DOHH2 (cell line): ENCODE measurements around the gene WDR64.

ENCODE experiments used
- H3F3A ChIP-seq: fragments of 200-600 bp; sonication (generic), shearing (Covaris generic); 2 replicates; pipeline ENCODE4 v1.6.0; 2016; ENCODE audit warnings: antibody characterized with exemption, mild to moderate bottlenecking; ENCODE audit not compliant: control insufficient read depth, insufficient read depth
- H3K27ac ChIP-seq: fragments of 200-600 bp; sonication (generic); 2 replicates; pipeline ENCODE4 v1.5.1; 2014; ENCODE audit warnings: low read depth, mild to moderate bottlenecking, low read length, moderate library complexity
- H3K27me3 ChIP-seq: fragments of 200-600 bp; sonication (generic); 2 replicates; pipeline ENCODE4 v1.6.1; 2014; ENCODE audit warnings: mild to moderate bottlenecking, low read length, mixed read lengths; ENCODE audit not compliant: control insufficient read depth
- H3K36me3 ChIP-seq: fragments of 200-600 bp; sonication (generic); 2 replicates; pipeline ENCODE4 v1.6.1; 2014; ENCODE audit warnings: mild to moderate bottlenecking, low read length, moderate library complexity, mixed read lengths; ENCODE audit not compliant: control insufficient read depth
- H3K4me1 ChIP-seq: fragments of 200-600 bp; sonication (generic); 2 replicates; pipeline ENCODE4 v1.6.1; 2014; ENCODE audit warnings: mild to moderate bottlenecking, low read length, mixed read lengths; ENCODE audit not compliant: control insufficient read depth
- H3K4me2 ChIP-seq: fragments of 200-600 bp; sonication (generic); 2 replicates; pipeline ENCODE4 v1.6.0; 2014; ENCODE audit warnings: mild to moderate bottlenecking, low read length, moderate library complexity
- H3K4me3 ChIP-seq: fragments of 200-600 bp; sonication (generic); 2 replicates; pipeline ENCODE4 v1.5.1; 2014; ENCODE audit warnings: mild to moderate bottlenecking, low read length, mixed read lengths
- H3K79me2 ChIP-seq: fragments of 200-600 bp; sonication (generic); 2 replicates; pipeline ENCODE4 v1.6.1; 2014; ENCODE audit warnings: mild to moderate bottlenecking, low read length, mixed read lengths; ENCODE audit not compliant: control insufficient read depth
- H3K9me2 ChIP-seq: fragments of 200-600 bp; sonication (generic); replicated peaks from 2 replicates; pipeline ENCODE4 v1.6.1; 2014; ENCODE audit warnings: mild to moderate bottlenecking, low read length, mixed read lengths; ENCODE audit not compliant: control insufficient read depth
- H3K9me3 ChIP-seq: fragments of 200-600 bp; sonication (generic); 2 replicates; pipeline ENCODE4 v1.6.1; 2014; ENCODE audit warnings: antibody characterized with exemption, low read length, mixed read lengths; ENCODE audit not compliant: control insufficient read depth, insufficient read depth
- H4K20me1 ChIP-seq: fragments of 200-600 bp; sonication (generic); 2 replicates; pipeline ENCODE4 v1.6.0; 2014; ENCODE audit warnings: low read depth, mild to moderate bottlenecking, antibody characterized with exemption, low read length, moderate library complexity; ENCODE audit not compliant: control insufficient read depth, insufficient read depth
- EZH2phosphoT487 ChIP-seq: fragments of 200-600 bp; sonication (generic); IDR thresholded peaks from 2 replicates; pipeline ENCODE4 v1.6.1; 2017; ENCODE audit warnings: borderline replicate concordance, mild to moderate bottlenecking, antibody characterized with exemption, low read length, moderate library complexity, mixed read lengths
- TF ChIP-seq, protein P1 (sequence below): fragments of 200-600 bp; sonication (generic); IDR thresholded peaks from one replicate; pipeline ENCODE4 v1.5.1; 2014; ENCODE audit warnings: antibody characterized with exemption, mild to moderate bottlenecking, low read depth, low read length; ENCODE audit not compliant: poor library complexity, severe bottlenecking

WDR64 gene

DNA sequence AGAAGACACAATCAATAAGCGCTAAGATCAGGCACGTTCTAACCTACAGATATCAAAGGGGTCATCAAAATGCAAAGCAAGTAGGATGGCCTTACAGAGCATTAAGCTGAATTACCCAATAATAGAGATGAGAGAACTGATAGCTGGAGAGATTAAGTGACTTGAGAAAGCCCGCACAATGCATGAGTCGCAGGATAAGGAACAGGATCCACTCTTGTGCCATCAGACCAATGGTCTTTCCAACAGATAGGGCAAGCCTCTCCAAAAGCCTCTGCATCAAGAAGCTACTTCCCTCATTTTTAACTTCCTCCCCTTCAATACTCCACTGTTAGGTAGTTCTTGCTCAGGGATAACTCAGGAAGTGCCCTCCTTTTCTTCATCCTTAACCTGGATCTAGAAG lies 14.5 kb upstream of the WDR64 start:
- no peak overlapping the region for H3K4me3 ChIP-seq
- TF ChIP-seq EZH2phosphoT487 = no peak
- TF ChIP-seq, protein P1, sequence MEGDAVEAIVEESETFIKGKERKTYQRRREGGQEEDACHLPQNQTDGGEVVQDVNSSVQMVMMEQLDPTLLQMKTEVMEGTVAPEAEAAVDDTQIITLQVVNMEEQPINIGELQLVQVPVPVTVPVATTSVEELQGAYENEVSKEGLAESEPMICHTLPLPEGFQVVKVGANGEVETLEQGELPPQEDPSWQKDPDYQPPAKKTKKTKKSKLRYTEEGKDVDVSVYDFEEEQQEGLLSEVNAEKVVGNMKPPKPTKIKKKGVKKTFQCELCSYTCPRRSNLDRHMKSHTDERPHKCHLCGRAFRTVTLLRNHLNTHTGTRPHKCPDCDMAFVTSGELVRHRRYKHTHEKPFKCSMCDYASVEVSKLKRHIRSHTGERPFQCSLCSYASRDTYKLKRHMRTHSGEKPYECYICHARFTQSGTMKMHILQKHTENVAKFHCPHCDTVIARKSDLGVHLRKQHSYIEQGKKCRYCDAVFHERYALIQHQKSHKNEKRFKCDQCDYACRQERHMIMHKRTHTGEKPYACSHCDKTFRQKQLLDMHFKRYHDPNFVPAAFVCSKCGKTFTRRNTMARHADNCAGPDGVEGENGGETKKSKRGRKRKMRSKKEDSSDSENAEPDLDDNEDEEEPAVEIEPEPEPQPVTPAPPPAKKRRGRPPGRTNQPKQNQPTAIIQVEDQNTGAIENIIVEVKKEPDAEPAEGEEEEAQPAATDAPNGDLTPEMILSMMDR = no peak
- peaks cover 8% of the 10 kb centered on the region for H3F3A ChIP-seq
- H3K9me2 ChIP-seq = no peaks in the 10 kb centered on the region
- H3K4me2 ChIP-seq = no peak overlapping the region
- H4K20me1 ChIP-seq = no peaks in the 10 kb centered on the region
- H3K36me3 ChIP-seq = peaks cover 18% of the 10 kb centered on the region
- no peaks in the 10 kb centered on the region for H3K27me3 ChIP-seq
- H3K9me3 ChIP-seq = no peaks in the 10 kb centered on the region
- no peak overlapping the region for H3K27ac ChIP-seq
- peaks cover 51% of the 10 kb centered on the region for H3K4me1 ChIP-seq
- H3K79me2 ChIP-seq = peaks cover 16% of the 10 kb centered on the region

DNA sequence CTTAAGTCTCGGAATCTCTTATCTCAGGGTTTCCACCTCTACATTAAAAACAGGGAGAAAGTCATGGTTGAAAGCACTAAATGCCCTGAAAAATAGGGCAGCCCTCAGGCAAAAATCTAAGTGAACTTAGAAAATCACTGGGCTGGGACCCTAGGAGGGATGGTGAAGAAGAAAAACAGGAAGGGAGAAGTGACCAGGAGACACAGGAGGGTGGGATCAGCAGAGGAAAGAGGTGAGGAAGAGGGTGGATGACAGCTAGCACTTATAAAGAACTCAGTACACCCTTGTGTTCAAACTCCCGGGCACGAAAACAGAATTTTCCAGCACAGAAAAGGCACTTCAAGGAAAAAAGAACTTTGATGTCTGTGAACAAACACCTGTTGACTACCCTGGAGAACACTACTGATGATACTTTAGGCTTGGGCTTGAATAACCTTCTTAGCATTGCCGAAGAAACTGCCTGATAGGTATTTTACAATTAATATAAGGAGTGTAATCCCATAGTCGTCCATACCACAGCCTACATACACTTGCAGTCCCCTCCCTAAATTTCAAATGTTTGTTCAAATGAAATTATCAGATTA lies 13.9 kb upstream of the WDR64 start:
- H3K27ac ChIP-seq = no peak overlapping the region

DNA sequence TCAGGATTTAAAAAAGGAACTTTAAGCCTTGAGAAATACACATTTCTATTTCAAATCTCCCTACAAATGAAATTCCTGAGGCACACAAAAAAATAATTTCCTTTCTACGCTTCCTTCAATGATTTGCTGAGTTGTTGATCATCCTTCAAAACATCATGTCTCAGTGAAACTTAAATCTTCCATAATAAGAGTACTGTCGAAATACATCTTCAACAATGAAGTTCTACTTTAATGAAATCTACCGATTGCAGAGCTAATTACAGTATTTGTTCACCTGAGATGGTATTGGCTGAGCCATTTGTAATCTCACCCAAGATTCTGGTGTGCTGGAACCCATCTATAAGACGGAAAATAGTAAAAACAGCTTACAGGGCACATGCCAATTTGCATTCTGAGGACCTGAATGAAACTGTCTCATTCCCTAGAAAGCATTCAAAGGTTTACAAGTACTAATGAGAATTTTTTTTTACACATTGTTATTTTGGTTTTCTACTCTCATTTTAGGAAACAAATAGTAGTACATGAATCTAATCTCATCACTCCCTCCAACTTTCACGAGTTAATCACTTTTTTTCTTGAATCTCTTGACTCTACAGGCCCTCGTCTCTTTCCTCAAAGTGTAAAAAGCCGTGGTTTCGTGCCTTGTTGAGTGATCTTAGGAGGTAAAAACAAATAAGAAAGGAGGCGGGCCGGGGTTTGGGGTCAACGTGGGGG lies 13.0 kb upstream of the WDR64 start:
- H3K4me3 ChIP-seq = peak overlapping the region; percentile 82
- peak overlapping the region; percentile 94 for H3K4me2 ChIP-seq
- peaks cover 16% of the 10 kb centered on the region for H3K79me2 ChIP-seq
- H3F3A ChIP-seq = peaks cover 8% of the 10 kb centered on the region
- H3K27ac ChIP-seq = no peak overlapping the region
- H3K9me2 ChIP-seq = no peaks in the 10 kb centered on the region
- no peaks in the 10 kb centered on the region for H3K9me3 ChIP-seq
- peaks cover 18% of the 10 kb centered on the region for H3K36me3 ChIP-seq
- H3K4me1 ChIP-seq = peaks cover 55% of the 10 kb centered on the region
- H4K20me1 ChIP-seq = no peaks in the 10 kb centered on the region
- TF ChIP-seq, protein P1 = no peak
- no peaks in the 10 kb centered on the region for H3K27me3 ChIP-seq

More for the DNA sequence above, 13.9 kb upstream of the WDR64 start:
- Histone ChIP-seq H4K20me1 (no peaks in the 10 kb centered on the region), H3K4me1 (peaks cover 51% of the 10 kb centered on the region), H3K4me3 (no peak overlapping the region), H3F3A (peaks cover 8% of the 10 kb centered on the region), H3K9me2 (no peaks in the 10 kb centered on the region), H3K27me3 (no peaks in the 10 kb centered on the region), H3K36me3 (peaks cover 18% of the 10 kb centered on the region), H3K4me2 (peak overlapping the region; percentile 94), H3K9me3 (no peaks in the 10 kb centered on the region), H3K79me2 (peaks cover 16% of the 10 kb centered on the region)
- TF ChIP-seq EZH2phosphoT487 = no peak
- TF ChIP-seq, protein P1 = no peak
